Skeletal muscle satellite cell (primary cell): ENCODE measurements around the gene SOX6.

Experiments
- H3K27me3 ChIP-seq: 2 replicates; pipeline ENCODE4 v1.7.0; 2013; ENCODE audit warnings: low read length; ENCODE audit not compliant: control insufficient read depth, insufficient read depth
- H3K36me3 ChIP-seq: 2 replicates; pipeline ENCODE4 v1.7.0; 2013; ENCODE audit warnings: mild to moderate bottlenecking, control low read depth, low read length; ENCODE audit not compliant: insufficient read depth
- H3K4me1 ChIP-seq: 2 replicates; pipeline ENCODE4 v1.7.0; 2013; ENCODE audit warnings: low read length; ENCODE audit not compliant: control insufficient read depth, insufficient read depth
- H3K4me2 ChIP-seq: 2 replicates; pipeline ENCODE4 v1.7.0; 2013; ENCODE audit warnings: mild to moderate bottlenecking, low read length
- H3K4me3 ChIP-seq: 2 replicates; pipeline ENCODE4 v1.7.0; 2013; ENCODE audit warnings: low read length
- H3K9ac ChIP-seq: 2 replicates; pipeline ENCODE4 v1.7.0; 2013; ENCODE audit warnings: mild to moderate bottlenecking, low read depth, low read length, moderate library complexity
- H3K9me3 ChIP-seq: replicated peaks from 2 replicates; pipeline ENCODE4 v1.7.0; 2013; ENCODE audit warnings: mild to moderate bottlenecking, control low read depth, low read length

The SOX6 gene

GRCh38 chr11:16292167-16292859, 64.0 kb downstream of the SOX6 start:
- Histone ChIP-seq H3K36me3 (no peaks in the 10 kb centered on the region), H3K9ac (no peak overlapping the region), H3K4me2 (no peak overlapping the region), H3K9me3 (no peaks in the 10 kb centered on the region), H3K4me3 (no peak overlapping the region), H3K27me3 (no peaks in the 10 kb centered on the region), H3K4me1 (no peaks in the 10 kb centered on the region)

GRCh38 chr11:16291729-16292128, 64.6 kb downstream of the SOX6 start:
- H3K9ac ChIP-seq: no peak overlapping the region
- H3K9me3 ChIP-seq: no peaks in the 10 kb centered on the region
- H3K4me2 ChIP-seq: no peak overlapping the region
- no peaks in the 10 kb centered on the region for H3K4me1 ChIP-seq
- H3K27me3 ChIP-seq: no peaks in the 10 kb centered on the region
- H3K4me3 ChIP-seq: no peak overlapping the region
- H3K36me3 ChIP-seq: no peaks in the 10 kb centered on the region

- Histone ChIP-seq H3K9ac (no peak overlapping the region), H3K36me3 (no peaks in the 10 kb centered on the region), H3K4me2 (no peak overlapping the region), H3K9me3 (no peaks in the 10 kb centered on the region), H3K4me3 (no peak overlapping the region), H3K4me1 (no peaks in the 10 kb centered on the region), H3K27me3 (no peaks in the 10 kb centered on the region)
Observed at GRCh38 chr11:16289541-16289940, 66.8 kb downstream of the SOX6 start.

- no peaks in the 10 kb centered on the region for H3K36me3 ChIP-seq
- H3K4me1 ChIP-seq: no peaks in the 10 kb centered on the region
- H3K4me3 ChIP-seq: no peak overlapping the region
- H3K9ac ChIP-seq: no peak overlapping the region
- H3K4me2 ChIP-seq: no peak overlapping the region
- no peaks in the 10 kb centered on the region for H3K9me3 ChIP-seq
- no peaks in the 10 kb centered on the region for H3K27me3 ChIP-seq
Observed at GRCh38 chr11:16287630-16288280, 68.6 kb downstream of the SOX6 start.

GRCh38 chr11:16286095-16286494, 70.3 kb downstream of the SOX6 start:
- Histone ChIP-seq H3K9me3 (no peaks in the 10 kb centered on the region), H3K27me3 (no peaks in the 10 kb centered on the region), H3K36me3 (no peaks in the 10 kb centered on the region), H3K4me3 (no peak overlapping the region), H3K9ac (no peak overlapping the region), H3K4me1 (no peaks in the 10 kb centered on the region), H3K4me2 (no peak overlapping the region)

GRCh38 chr11:16280256-16280682, 76.1 kb downstream of the SOX6 start:
- Histone ChIP-seq H3K4me1 (no peaks in the 10 kb centered on the region), H3K4me2 (peak overlapping the region; percentile 28), H3K9ac (no peak overlapping the region), H3K36me3 (no peaks in the 10 kb centered on the region), H3K27me3 (no peaks in the 10 kb centered on the region), H3K9me3 (no peaks in the 10 kb centered on the region), H3K4me3 (no peak overlapping the region)

GRCh38 chr11:16279524-16279923, 76.8 kb downstream of the SOX6 start:
- Histone ChIP-seq H3K9ac (no peak overlapping the region), H3K4me3 (no peak overlapping the region), H3K27me3 (no peaks in the 10 kb centered on the region), H3K9me3 (no peaks in the 10 kb centered on the region), H3K4me2 (no peak overlapping the region), H3K4me1 (no peaks in the 10 kb centered on the region), H3K36me3 (no peaks in the 10 kb centered on the region)

GRCh38 chr11:16278979-16279378, 77.4 kb downstream of the SOX6 start:
- Histone ChIP-seq H3K9ac (no peak overlapping the region), H3K36me3 (no peaks in the 10 kb centered on the region), H3K9me3 (no peaks in the 10 kb centered on the region), H3K4me3 (no peak overlapping the region), H3K27me3 (no peaks in the 10 kb centered on the region), H3K4me1 (no peaks in the 10 kb centered on the region), H3K4me2 (no peak overlapping the region)

- Histone ChIP-seq H3K9ac (no peak overlapping the region), H3K27me3 (no peaks in the 10 kb centered on the region), H3K36me3 (no peaks in the 10 kb centered on the region), H3K9me3 (no peaks in the 10 kb centered on the region), H3K4me2 (no peak overlapping the region), H3K4me3 (no peak overlapping the region), H3K4me1 (no peaks in the 10 kb centered on the region)
Observed at GRCh38 chr11:16278273-16278672, 78.1 kb downstream of the SOX6 start.

- H3K36me3 ChIP-seq: no peaks in the 10 kb centered on the region
- H3K27me3 ChIP-seq: no peaks in the 10 kb centered on the region
- no peak overlapping the region for H3K4me3 ChIP-seq
- no peaks in the 10 kb centered on the region for H3K9me3 ChIP-seq
- no peak overlapping the region for H3K4me2 ChIP-seq
- H3K9ac ChIP-seq: no peak overlapping the region
- no peaks in the 10 kb centered on the region for H3K4me1 ChIP-seq
Observed at GRCh38 chr11:16276251-16276650, 80.1 kb downstream of the SOX6 start.

GRCh38 chr11:16271258-16271657, 85.1 kb downstream of the SOX6 start:
- H3K27me3 ChIP-seq: no peaks in the 10 kb centered on the region
- no peaks in the 10 kb centered on the region for H3K36me3 ChIP-seq
- no peaks in the 10 kb centered on the region for H3K4me1 ChIP-seq
- H3K9me3 ChIP-seq: no peaks in the 10 kb centered on the region
- H3K4me2 ChIP-seq: no peak overlapping the region
- no peak overlapping the region for H3K4me3 ChIP-seq
- H3K9ac ChIP-seq: no peak overlapping the region

GRCh38 chr11:16266021-16266420, 90.3 kb downstream of the SOX6 start:
- Histone ChIP-seq H3K4me1 (no peaks in the 10 kb centered on the region), H3K9ac (no peak overlapping the region), H3K36me3 (no peaks in the 10 kb centered on the region), H3K4me2 (no peak overlapping the region), H3K4me3 (no peak overlapping the region), H3K27me3 (no peaks in the 10 kb centered on the region), H3K9me3 (no peaks in the 10 kb centered on the region)
